Chondrocyte (in vitro differentiated cells): ENCODE results near the gene ZNF850. TPM values are rescaled to one million over a fixed set of nuclear protein-coding genes. Genes with fewer than 3 reads are reported as not detected.

Source experiments
- DNase-seq: peaks from one replicate; pipeline ENCODE4 v3.0.0; 2021; ENCODE audit warnings: mixed read lengths, low spot score
- H3K27ac Mint-ChIP-seq: one replicate; pipeline ENCODE4 v1.8.0; 2021; ENCODE audit warnings: mild to moderate bottlenecking, moderate library complexity, mixed read lengths; ENCODE audit not compliant: unreplicated experiment
- H3K27me3 Mint-ChIP-seq: 2 replicates; pipeline ENCODE4 v1.8.0; 2021; ENCODE audit warnings: low read depth, mixed read lengths
- H3K36me3 Mint-ChIP-seq: 2 replicates; pipeline ENCODE4 v1.8.0; 2021; ENCODE audit warnings: low read depth, mixed read lengths
- H3K4me1 Mint-ChIP-seq: 2 replicates; pipeline ENCODE4 v1.8.0; 2021; ENCODE audit warnings: low read depth, mild to moderate bottlenecking, mixed read lengths
- H3K4me3 Mint-ChIP-seq: one replicate; pipeline ENCODE4 v1.8.0; 2021; ENCODE audit warnings: mild to moderate bottlenecking, moderate library complexity, mixed read lengths; ENCODE audit not compliant: unreplicated experiment
- H3K9me3 Mint-ChIP-seq: 2 replicates; pipeline ENCODE4 v1.8.0; 2021; ENCODE audit warnings: low read depth, mixed read lengths
- total RNA-seq: library from RNA; stranded (reverse); gene quantifications from 3 replicates; pipeline ENCODE4 v1.2.1, GENCODE V29; 2021
- TF ChIP-seq, protein P1 (sequence below): fragments of 200-600 bp; sonication (generic); IDR thresholded peaks from 2 replicates; pipeline ENCODE4 v1.5.0; 2021; ENCODE audit warnings: antibody characterized with exemption, mild to moderate bottlenecking, moderate library complexity

ZNF850 gene
- total RNA-seq, 1 donor from 2014 or later: 4.0 TPM

- H3K4me3 Mint-ChIP-seq: no peak overlapping the region
- DNase-seq: no peak
- H3K27me3 Mint-ChIP-seq: no peaks in the 10 kb centered on the region
- H3K4me1 Mint-ChIP-seq: peaks cover 13% of the 10 kb centered on the region
- H3K9me3 Mint-ChIP-seq: peaks cover 8% of the 10 kb centered on the region
- H3K36me3 Mint-ChIP-seq: peaks cover 2% of the 10 kb centered on the region
- no peak overlapping the region for H3K27ac Mint-ChIP-seq
- TF ChIP-seq, protein P1, sequence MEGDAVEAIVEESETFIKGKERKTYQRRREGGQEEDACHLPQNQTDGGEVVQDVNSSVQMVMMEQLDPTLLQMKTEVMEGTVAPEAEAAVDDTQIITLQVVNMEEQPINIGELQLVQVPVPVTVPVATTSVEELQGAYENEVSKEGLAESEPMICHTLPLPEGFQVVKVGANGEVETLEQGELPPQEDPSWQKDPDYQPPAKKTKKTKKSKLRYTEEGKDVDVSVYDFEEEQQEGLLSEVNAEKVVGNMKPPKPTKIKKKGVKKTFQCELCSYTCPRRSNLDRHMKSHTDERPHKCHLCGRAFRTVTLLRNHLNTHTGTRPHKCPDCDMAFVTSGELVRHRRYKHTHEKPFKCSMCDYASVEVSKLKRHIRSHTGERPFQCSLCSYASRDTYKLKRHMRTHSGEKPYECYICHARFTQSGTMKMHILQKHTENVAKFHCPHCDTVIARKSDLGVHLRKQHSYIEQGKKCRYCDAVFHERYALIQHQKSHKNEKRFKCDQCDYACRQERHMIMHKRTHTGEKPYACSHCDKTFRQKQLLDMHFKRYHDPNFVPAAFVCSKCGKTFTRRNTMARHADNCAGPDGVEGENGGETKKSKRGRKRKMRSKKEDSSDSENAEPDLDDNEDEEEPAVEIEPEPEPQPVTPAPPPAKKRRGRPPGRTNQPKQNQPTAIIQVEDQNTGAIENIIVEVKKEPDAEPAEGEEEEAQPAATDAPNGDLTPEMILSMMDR: no peak
These were observed 100.2 kb downstream of the ZNF850 start for GRCh38 chr19:36672368-36672767.

DNA sequence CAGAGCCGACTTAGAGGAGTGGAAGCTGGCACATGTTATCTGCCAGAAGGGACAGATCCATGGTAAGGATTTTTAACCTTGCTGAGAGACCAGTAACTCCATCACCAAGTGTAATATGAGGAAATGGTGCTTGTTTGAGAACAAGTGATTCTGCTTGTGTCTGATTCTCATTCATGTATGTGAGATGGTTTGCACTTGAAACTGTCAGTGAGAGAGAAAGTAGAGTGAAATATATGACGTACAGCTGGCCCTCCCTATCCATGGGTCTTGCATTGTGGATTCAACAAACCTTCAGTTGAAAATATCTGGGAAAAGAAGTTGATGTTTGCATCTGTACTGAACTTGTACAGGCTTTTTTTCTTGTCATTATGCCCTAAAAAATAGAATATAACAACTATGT is 104.0 kb downstream of the ZNF850 start:
- Mint-ChIP-seq H3K4me3 (peak overlapping the region; percentile 55), H3K36me3 (peaks cover 24% of the 10 kb centered on the region), H3K27ac (no peak overlapping the region), H3K4me1 (peaks cover 30% of the 10 kb centered on the region), H3K27me3 (no peaks in the 10 kb centered on the region), H3K9me3 (peaks cover 18% of the 10 kb centered on the region)
- TF ChIP-seq, protein P1: no peak
- DNase-seq: no peak

- Mint-ChIP-seq H3K9me3 (peaks cover 12% of the 10 kb centered on the region), H3K27me3 (no peaks in the 10 kb centered on the region), H3K27ac (peak overlapping the region; percentile 25), H3K4me1 (peaks cover 30% of the 10 kb centered on the region), H3K4me3 (peak overlapping the region; percentile 97), H3K36me3 (peaks cover 29% of the 10 kb centered on the region)
- TF ChIP-seq, protein P1: no peak
- DNase-seq: no peak
These were observed 106.8 kb downstream of the ZNF850 start for GRCh38 chr19:36665832-36666231.

Other genes starting within 250 kb of the ZNF850 start
- 14.0 to 16.6 TPM (median 15.5 TPM) in 3 replicates for gene ZNF260, start 244.5 kb downstream of the ZNF850 start, total RNA-seq
- 13.7 to 18.6 TPM (median 14.1 TPM) in 3 replicates for gene ZNF529, start 199.5 kb downstream of the ZNF850 start, total RNA-seq
- gene ZNF382, start 167.5 kb downstream of the ZNF850 start, total RNA-seq: 10.7 to 17.3 TPM (median 12.5 TPM) in 3 replicates
- gene ZNF461, start 106.0 kb downstream of the ZNF850 start, total RNA-seq: 8.0 to 10.2 TPM (median 8.9 TPM) in 3 replicates
- 4.9 to 6.9 TPM (median 6.4 TPM) in 3 replicates for gene ZNF567, start 85.2 kb downstream of the ZNF850 start, total RNA-seq
- 8.1 to 10.2 TPM (median 8.1 TPM) in 3 replicates for gene ZNF790, start 65.6 kb upstream of the ZNF850 start, total RNA-seq
- 3.3 to 6.6 TPM (median 4.7 TPM) in 3 replicates for gene ZNF345, start 78.1 kb upstream of the ZNF850 start, total RNA-seq
- 2.0 to 4.1 TPM (median 2.1 TPM) in 3 replicates for gene ZNF829, start 143.5 kb upstream of the ZNF850 start, total RNA-seq
- gene ZNF568, start 143.5 kb upstream of the ZNF850 start, total RNA-seq: 6.9 to 11.4 TPM (median 7.6 TPM) in 3 replicates